Spleen (tissue), 11 donors: Measurements from ENCODE around the gene PTN. TPM values are rescaled to one million over a fixed set of nuclear protein-coding genes. Genes with fewer than 3 reads are reported as not detected.

Source experiments
- DNase-seq: peaks from one replicate; pipeline ENCODE4 v3.0.0-alpha.2; 2020
- H3K27ac ChIP-seq, 8 donors: fragments of 200-600 bp; sonication (generic) in 7 of 8; 1 replicate in 4 of 8; 2 replicates in 4 of 8; pipeline versions ENCODE4 v1.5.0 to v1.8.0; 2016 to 2021; ENCODE audit warnings: inconsistent platforms in 4 of 8, mild to moderate bottlenecking in 4 of 8, moderate library complexity in 1 of 8
- H3K27me3 ChIP-seq, 7 donors: fragments of 200-600 bp; sonication (generic) in 6 of 7; replicated peaks in 1 of 7; 1 replicate in 4 of 7; 2 replicates in 3 of 7; pipeline versions ENCODE4 v1.5.0 to v1.8.0; 2016 to 2021; ENCODE audit warnings: inconsistent platforms in 3 of 7, mild to moderate bottlenecking in 1 of 7
- H3K36me3 ChIP-seq, 6 donors: fragments of 200-600 bp; sonication (generic) in 5 of 6; 1 replicate in 4 of 6; 2 replicates in 2 of 6; pipeline versions ENCODE4 v1.5.0 to v1.8.0; 2016 to 2021; ENCODE audit warnings: inconsistent platforms in 2 of 6
- H3K4me1 ChIP-seq, 6 donors: fragments of 200-600 bp; sonication (generic) in 5 of 6; 1 replicate in 3 of 6; 2 replicates in 3 of 6; pipeline versions ENCODE4 v1.5.0 to v1.8.0; 2016 to 2021; ENCODE audit warnings: inconsistent platforms in 3 of 6
- H3K4me3 ChIP-seq, 8 donors: fragments of 200-600 bp; sonication (generic) in 7 of 8; 1 replicate in 4 of 8; 2 replicates in 4 of 8; pipeline versions ENCODE4 v1.5.0 to v1.8.0; 2016 to 2021; ENCODE audit warnings: inconsistent platforms in 4 of 8, mild to moderate bottlenecking in 4 of 8, moderate library complexity in 2 of 8
- H3K9me3 ChIP-seq, 8 donors: fragments of 200-600 bp; sonication (generic) in 7 of 8; 1 replicate in 4 of 8; 2 replicates in 4 of 8; pipeline versions ENCODE4 v1.5.0 to v1.8.0; 2016 to 2021; ENCODE audit warnings: inconsistent platforms in 4 of 8
- POLR2A ChIP-seq, 3 donors: fragments of 450-650 bp; IDR thresholded peaks; one replicate each; pipeline ENCODE4 v1.5.1; 2017; ENCODE audit warnings: antibody characterized with exemption in 3 of 3, mild to moderate bottlenecking in 1 of 3
- POLR2AphosphoS5 ChIP-seq, 3 donors: sonication (generic); formaldehyde crosslinking; IDR thresholded peaks; one replicate each; pipeline ENCODE4 v1.5.1; 2017; ENCODE audit warnings: antibody characterized with exemption in 3 of 3
- WGBS, 5 donors: extraction: QIAGEN DNeasy Blood & Tissue Kit in 3 of 5; methylation state at CpG; one replicate each; pipeline versions ENCODE4 v1.1.5 to v1.1.7; 2013 to 2018; 5-methylcytosine and 5-hydroxymethylcytosine counted together
- intact Hi-C: fragments of 100-400 bp; cut with DNase I; formaldehyde crosslinking; loops from one replicate; pipeline ENCODE4 v1.15.0; 2023; ENCODE audit warnings: low total_unique reads
- polyA plus RNA-seq, 3 donors: library from polyadenylated mRNA; stranded (reverse); fragments of 200-250 nt; gene quantifications; one replicate each; pipeline ENCODE4 v1.2.1, GENCODE V29; 2013
- total RNA-seq, 7 donors: library from RNA; depleted of rRNA in 3 of 7; stranded (reverse); fragments of >200 nt in 3 of 7; fragmentation: NEBNext Ultra II Directional in 4 of 7; extraction: Animal tissue kit (Norgen Biotek cat#: 25700) in 4 of 7; gene quantifications; one replicate each; pipeline versions ENCODE4 v1.1.0 to v1.2.1, GENCODE V29; 2016 to 2021
- TF ChIP-seq, protein P1 (sequence below), 11 experiments: fragments of 200-600 bp in 7 of 11; fragments of 450-650 bp in 4 of 11; sonication (generic) in 4 of 11; IDR thresholded peaks in 8 of 11; conservative IDR thresholded peaks in 3 of 11; 1 replicate in 7 of 11; 2 replicates in 4 of 11; pipeline versions ENCODE4 v1.4.0 to v1.8.0; 2016 to 2021; ENCODE audit warnings: antibody characterized with exemption in 11 of 11, inconsistent platforms in 4 of 11, mild to moderate bottlenecking in 1 of 11
- donor health status: healthy with polysubstance abuse.
- donor health status: DM: no; HTN: no; CAD: no; lungs with moderate emphysema.
- donor health status: DM: no; HTN: no; CAD: no.
- donor health status: Bipolar disorder and iron deficiency.
- donor health status: healthy.
- donor health status: DM: no; HTN: no; CAD: no.
- donor health status: DM: yes; HTN: yes; CAD: no.

The PTN gene
- total and polyA plus RNA-seq, 10 donors = 2.1 to 21.1 (median 6.2) TPM

DNA sequence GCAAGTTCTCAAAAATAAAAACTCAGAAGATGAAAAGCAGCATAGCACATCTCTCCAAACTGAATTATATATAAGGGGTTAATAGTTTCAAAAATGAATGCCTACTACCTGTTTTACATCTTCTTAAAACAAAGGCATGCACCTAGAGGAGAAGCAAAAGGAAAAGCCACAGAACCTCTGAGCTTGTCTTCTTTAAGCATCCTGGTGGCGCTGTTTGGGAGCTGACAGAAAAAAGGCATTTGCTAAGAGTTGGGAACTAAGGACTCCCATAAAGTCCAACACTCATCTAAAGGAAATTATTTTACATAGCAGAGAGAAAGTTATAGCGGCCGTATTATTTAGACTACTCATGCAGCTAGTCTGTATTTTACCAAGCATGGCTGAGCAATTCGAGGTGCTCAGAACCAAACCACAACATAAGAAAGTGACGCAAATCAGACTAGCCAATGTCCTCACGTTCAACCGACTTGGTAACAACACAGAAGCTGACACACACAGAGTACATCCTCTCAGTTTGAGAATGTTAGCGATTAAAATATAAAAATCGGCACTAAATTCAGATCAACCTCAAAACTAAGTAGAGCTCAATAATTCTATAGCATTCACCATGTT is 38.8 kb downstream of the PTN start:
- no peak overlapping the region for H3K4me3 ChIP-seq
- 76 to 89% (median 83%) methylated on average over 9 of the region's 9 CpGs for WGBS, 5 donors
- intact Hi-C loops = no loop called here
- no peaks in the 10 kb centered on the region for H3K36me3 ChIP-seq
- no peaks in the 10 kb centered on the region for H3K4me1 ChIP-seq
- no peak overlapping the region for H3K27ac ChIP-seq
- no peaks in the 10 kb centered on the region for H3K9me3 ChIP-seq
- TF ChIP-seq POLR2AphosphoS5 (IDR thresholded peaks at IDR 0.05) = no peak
- no peak for TF ChIP-seq POLR2A (IDR thresholded peaks at IDR 0.05)
- TF ChIP-seq, protein P1, sequence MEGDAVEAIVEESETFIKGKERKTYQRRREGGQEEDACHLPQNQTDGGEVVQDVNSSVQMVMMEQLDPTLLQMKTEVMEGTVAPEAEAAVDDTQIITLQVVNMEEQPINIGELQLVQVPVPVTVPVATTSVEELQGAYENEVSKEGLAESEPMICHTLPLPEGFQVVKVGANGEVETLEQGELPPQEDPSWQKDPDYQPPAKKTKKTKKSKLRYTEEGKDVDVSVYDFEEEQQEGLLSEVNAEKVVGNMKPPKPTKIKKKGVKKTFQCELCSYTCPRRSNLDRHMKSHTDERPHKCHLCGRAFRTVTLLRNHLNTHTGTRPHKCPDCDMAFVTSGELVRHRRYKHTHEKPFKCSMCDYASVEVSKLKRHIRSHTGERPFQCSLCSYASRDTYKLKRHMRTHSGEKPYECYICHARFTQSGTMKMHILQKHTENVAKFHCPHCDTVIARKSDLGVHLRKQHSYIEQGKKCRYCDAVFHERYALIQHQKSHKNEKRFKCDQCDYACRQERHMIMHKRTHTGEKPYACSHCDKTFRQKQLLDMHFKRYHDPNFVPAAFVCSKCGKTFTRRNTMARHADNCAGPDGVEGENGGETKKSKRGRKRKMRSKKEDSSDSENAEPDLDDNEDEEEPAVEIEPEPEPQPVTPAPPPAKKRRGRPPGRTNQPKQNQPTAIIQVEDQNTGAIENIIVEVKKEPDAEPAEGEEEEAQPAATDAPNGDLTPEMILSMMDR (IDR thresholded peaks at IDR 0.05 in 8 of 11, conservative IDR thresholded peaks at IDR 0.05 in 3 of 11) = no peak
- H3K27me3 ChIP-seq = no peaks in the 10 kb centered on the region
- no peak for DNase-seq

DNA sequence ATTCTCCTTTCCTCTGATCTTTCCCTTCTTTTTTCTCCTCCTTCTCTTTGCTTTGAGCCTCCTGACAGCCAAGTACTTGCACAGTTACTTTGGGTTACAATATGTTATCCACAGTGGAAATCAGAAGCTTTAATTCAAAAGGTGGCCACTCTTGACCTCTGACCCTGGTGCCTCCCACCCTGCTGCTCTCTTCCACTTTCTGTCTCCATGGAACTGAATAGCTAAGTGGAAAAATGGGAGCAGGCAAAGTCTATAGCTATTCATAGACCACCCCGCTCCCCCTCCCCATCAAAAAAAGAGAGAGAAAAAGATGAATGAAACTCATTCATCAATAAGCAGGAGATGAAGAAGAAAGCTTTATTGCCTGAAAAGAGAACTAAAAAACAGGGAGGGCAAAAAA is 39.4 kb downstream of the PTN start:
- peaks cover 0 to 4% (median 0%) of the 10 kb centered on the region in 8 donors for H3K9me3 ChIP-seq
- DNase-seq = no peak
- 83 to 100% (median 87%) methylated on average over 1 of the region's 1 CpG for WGBS, 5 donors
- no peaks in the 10 kb centered on the region for H3K36me3 ChIP-seq
- no peak for TF ChIP-seq POLR2A (IDR thresholded peaks at IDR 0.05)
- TF ChIP-seq POLR2AphosphoS5 (IDR thresholded peaks at IDR 0.05) = no peak
- TF ChIP-seq, protein P1 (IDR thresholded peaks at IDR 0.05 in 8 of 11, conservative IDR thresholded peaks at IDR 0.05 in 3 of 11) = no peak
- intact Hi-C loops = no loop called here
- no peak overlapping the region for H3K4me3 ChIP-seq
- no peaks in the 10 kb centered on the region for H3K27me3 ChIP-seq
- H3K4me1 ChIP-seq = no peaks in the 10 kb centered on the region
- H3K27ac ChIP-seq = no peak overlapping the region

DNA sequence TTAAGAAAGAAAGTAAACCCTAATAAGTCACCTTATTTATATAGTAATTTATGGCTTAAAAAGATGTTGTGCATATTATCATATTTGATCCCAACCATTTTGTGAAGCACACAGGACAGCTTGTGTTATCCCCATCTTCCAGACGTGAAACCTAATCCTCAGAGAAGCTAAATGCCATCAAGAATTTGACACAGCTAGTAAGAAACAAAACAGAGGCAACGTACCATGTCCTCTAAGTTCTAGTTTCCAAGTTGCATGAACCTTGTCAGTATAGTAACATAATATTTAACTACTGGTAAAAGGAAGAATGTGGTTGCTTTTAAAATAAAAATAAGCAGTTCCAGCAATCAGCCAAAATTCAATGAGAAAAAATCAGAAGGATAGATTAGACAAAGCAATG is 41.5 kb downstream of the PTN start:
- DNase-seq = no peak
- intact Hi-C loops = no loop called here
- 45 to 81% (median 65%) methylated on average over 2 of the region's 2 CpGs for WGBS, 5 donors

DNA sequence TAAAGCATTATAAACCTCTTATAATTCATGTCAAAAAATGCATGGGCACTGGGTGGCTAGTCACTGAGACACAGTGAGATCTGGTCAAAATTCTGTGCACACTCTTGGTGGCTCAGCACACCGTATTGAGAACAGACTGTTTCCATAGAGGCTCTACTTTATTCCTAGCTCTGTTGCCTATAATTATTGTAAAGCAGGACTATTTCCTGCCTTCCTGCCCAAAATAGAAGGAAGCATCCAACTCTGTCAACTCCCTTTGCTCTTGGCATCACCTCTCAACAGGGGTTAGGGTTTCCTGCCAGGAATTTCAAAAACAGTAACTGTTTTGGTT is 45.1 kb downstream of the PTN start:
- Histone ChIP-seq H3K9me3 (peaks cover 0 to 5% (median 0%) of the 10 kb centered on the region in 8 donors), H3K36me3 (no peaks in the 10 kb centered on the region), H3K4me3 (no peak overlapping the region), H3K4me1 (no peaks in the 10 kb centered on the region), H3K27ac (no peak overlapping the region), H3K27me3 (no peaks in the 10 kb centered on the region)
- TF ChIP-seq POLR2AphosphoS5 (IDR thresholded peaks at IDR 0.05) = no peak
- TF ChIP-seq, protein P1 (IDR thresholded peaks at IDR 0.05 in 8 of 11, conservative IDR thresholded peaks at IDR 0.05 in 3 of 11) = no peak
- TF ChIP-seq POLR2A (IDR thresholded peaks at IDR 0.05) = no peak
- intact Hi-C loops = no loop called here
- WGBS, 5 donors = 55 to 73% (median 59%) methylated on average over 1 of the region's 1 CpG
- DNase-seq = no peak

More for the DNA sequence above, 41.5 kb downstream of the PTN start:
- Histone ChIP-seq H3K9me3 (peaks cover 0 to 5% (median 0%) of the 10 kb centered on the region in 8 donors), H3K4me3 (no peak overlapping the region), H3K27ac (no peak overlapping the region), H3K4me1 (no peaks in the 10 kb centered on the region), H3K27me3 (no peaks in the 10 kb centered on the region), H3K36me3 (no peaks in the 10 kb centered on the region)
- TF ChIP-seq POLR2AphosphoS5 (IDR thresholded peaks at IDR 0.05) (no peak), POLR2A (IDR thresholded peaks at IDR 0.05) (no peak)
